GM19438 (cell line): ENCODE measurements around the gene ZNF84.

Experiments
- ATAC-seq: cut with Tn5 transposase; IDR thresholded peaks from one replicate; pipeline ENCODE4 v1.9.1; 2021; ENCODE audit warnings: low read depth; ENCODE audit not compliant: unreplicated experiment

ZNF84 gene

GRCh38 chr12:133037207-133038005 is at the start of gene ZNF84:
TSS of gene ZNF84 (plus strand) at chr12:133037509. CDS start at chr12:133041468, 3,959 bp downstream.
- peak; percentile 89 for ATAC-seq

- ATAC-seq: no peak
Observed at GRCh38 chr12:132998741-132999140, 38.6 kb upstream of the ZNF84 start.

GRCh38 chr12:133010657-133011297 is 26.5 kb upstream of the ZNF84 start:
- ATAC-seq: no peak

- ATAC-seq: no peak
Observed at GRCh38 chr12:133023566-133023965, 13.7 kb upstream of the ZNF84 start.

- ATAC-seq: no peak
Observed at GRCh38 chr12:133026996-133027395, 10.3 kb upstream of the ZNF84 start.

- ATAC-seq: no peak
Observed at GRCh38 chr12:133038118-133038709, 905 bp downstream of the ZNF84 start.

GRCh38 chr12:133046698-133047097 is 9.4 kb downstream of the ZNF84 start:
- no peak for ATAC-seq

GRCh38 chr12:133057446-133057845 is 20.1 kb downstream of the ZNF84 start:
- no peak for ATAC-seq

- no peak for ATAC-seq
Observed at GRCh38 chr12:133058203-133059113, 21.1 kb downstream of the ZNF84 start.

- no peak for ATAC-seq
Observed at GRCh38 chr12:133061954-133062353, 24.6 kb downstream of the ZNF84 start.

- ATAC-seq: no peak
Observed at GRCh38 chr12:133063556-133063955, 26.2 kb downstream of the ZNF84 start.

- no peak for ATAC-seq
Observed at GRCh38 chr12:133073836-133074235, 36.5 kb downstream of the ZNF84 start.

GRCh38 chr12:133080026-133080367 is 42.7 kb downstream of the ZNF84 start:
- ATAC-seq: peak; percentile 81

GRCh38 chr12:133080368-133081158 is 43.3 kb downstream of the ZNF84 start, which contains the start of gene ZNF140:
TSS of gene ZNF140 (plus strand) at chr12:133080923. CDS start at chr12:133081321, 398 bp downstream.
- peak; percentile 78 for ATAC-seq

GRCh38 chr12:133081159-133081780 is 44.0 kb downstream of the ZNF84 start:
- peak; percentile 4 for ATAC-seq

GRCh38 chr12:133083345-133083744 is 46.0 kb downstream of the ZNF84 start:
- no peak for ATAC-seq

- no peak for ATAC-seq
Observed at GRCh38 chr12:133105620-133106019, 68.3 kb downstream of the ZNF84 start.

- no peak for ATAC-seq
Observed at GRCh38 chr12:133106253-133106652, 68.9 kb downstream of the ZNF84 start.

GRCh38 chr12:133107121-133107520 is 69.8 kb downstream of the ZNF84 start:
- no peak for ATAC-seq
